ENCODE measurements around the gene DHRSX.
"Not testable (repeated sequence)": the region's sequence is repeated elsewhere in the genome, so short reads cannot be mapped to it uniquely, and the experiment has no call there.

The DHRSX gene

GRCh38 chrX:2519638-2520037 is 18.9 kb upstream of the DHRSX start:
- not testable (repeated sequence) for DNase-seq

DNA sequence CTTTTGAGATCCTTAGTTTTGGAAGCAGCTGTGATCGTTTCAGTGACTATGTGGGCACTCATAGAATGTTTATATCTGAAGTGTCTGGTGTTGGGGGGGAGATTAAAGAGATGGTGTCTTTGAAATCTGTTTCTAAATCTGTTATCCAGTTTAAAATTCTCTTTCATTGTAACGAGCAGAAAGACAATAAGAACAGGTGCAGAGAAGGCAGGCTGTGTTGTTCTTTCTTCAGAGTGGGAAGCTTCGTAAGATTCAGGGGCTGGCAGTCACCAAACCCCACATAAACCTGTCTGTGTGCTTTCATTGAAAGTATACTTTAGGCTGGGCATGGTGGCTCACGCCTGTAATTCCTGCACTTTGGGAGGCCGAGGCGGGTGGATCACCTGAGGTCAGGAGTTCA is 16.3 kb upstream of the DHRSX start:
- DNase-seq = no peak

DNA sequence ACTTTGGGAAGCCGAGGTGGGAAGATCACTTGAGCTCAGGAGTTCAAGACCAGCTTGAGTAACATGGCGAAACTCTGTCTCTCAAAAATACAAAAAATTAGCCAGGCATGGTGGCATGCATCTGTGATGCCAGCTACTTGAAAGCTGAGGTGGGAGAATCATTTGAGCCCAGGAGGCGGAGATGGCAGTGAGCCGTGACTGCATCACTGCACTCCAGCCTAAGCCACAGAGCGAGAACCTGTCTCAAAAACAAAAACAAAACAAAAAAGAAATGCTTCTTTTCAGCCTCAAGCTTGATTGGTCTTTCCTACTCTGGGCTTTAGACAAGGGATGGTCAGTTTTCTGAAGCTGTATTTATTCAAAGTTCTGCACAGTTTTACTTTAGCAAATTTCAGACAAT is 15.8 kb upstream of the DHRSX start:
- no peak for DNase-seq

- DNase-seq = no peak
Observed at GRCh38 chrX:2514131-2514530, 13.4 kb upstream of the DHRSX start.

DNA sequence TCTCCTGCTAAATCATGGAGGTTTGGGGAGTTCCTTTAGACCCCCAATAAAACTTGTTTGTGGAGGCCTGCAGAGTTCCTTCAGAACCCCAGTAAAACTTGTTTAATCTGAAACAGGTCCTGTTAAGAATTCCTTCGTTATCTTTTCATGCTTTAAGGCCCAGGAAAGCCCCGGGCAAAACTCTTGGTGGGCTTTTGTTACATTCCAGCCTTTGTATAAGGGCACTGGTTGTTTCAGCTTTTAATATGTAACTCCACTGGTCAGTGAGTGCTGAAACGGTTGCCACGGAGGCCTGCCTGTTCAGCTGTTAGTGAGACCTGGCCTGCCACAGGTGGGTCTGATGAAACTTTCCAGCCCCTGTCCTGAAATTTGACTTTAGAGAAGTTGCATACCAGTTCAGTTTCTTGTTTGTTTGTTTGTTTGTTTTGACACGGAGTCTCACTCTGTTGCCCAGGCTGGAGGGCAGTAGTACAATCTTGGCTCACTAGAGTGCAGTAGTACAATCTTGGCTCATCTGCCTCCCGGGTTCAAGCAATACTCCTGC is 12.4 kb upstream of the DHRSX start:
- no peak for DNase-seq

- DNase-seq = no peak
Observed at GRCh38 chrX:2512501-2512900, 11.7 kb upstream of the DHRSX start.

DNA sequence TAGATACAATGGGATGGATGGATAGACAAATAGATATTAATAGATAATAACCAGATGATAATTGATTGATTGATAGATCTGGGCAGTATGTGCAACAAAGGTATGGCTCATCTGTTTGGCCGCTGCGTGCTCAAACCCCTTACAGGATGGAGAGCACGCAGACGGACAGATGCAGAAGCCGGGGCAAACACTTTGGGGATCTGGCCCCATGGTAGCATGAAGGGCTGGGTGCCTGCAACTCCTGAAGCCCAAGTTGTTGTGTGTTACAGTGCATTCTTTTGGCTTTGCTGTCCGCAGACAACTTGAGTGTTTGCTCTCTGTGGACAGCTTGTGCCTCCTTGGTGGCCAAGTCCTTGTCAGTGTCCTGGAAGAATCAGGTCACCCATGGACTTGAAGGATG is 10.6 kb upstream of the DHRSX start:
- no peak for DNase-seq

- no peak for DNase-seq
Observed at GRCh38 chrX:2508648-2509335, 8.0 kb upstream of the DHRSX start.

DNA sequence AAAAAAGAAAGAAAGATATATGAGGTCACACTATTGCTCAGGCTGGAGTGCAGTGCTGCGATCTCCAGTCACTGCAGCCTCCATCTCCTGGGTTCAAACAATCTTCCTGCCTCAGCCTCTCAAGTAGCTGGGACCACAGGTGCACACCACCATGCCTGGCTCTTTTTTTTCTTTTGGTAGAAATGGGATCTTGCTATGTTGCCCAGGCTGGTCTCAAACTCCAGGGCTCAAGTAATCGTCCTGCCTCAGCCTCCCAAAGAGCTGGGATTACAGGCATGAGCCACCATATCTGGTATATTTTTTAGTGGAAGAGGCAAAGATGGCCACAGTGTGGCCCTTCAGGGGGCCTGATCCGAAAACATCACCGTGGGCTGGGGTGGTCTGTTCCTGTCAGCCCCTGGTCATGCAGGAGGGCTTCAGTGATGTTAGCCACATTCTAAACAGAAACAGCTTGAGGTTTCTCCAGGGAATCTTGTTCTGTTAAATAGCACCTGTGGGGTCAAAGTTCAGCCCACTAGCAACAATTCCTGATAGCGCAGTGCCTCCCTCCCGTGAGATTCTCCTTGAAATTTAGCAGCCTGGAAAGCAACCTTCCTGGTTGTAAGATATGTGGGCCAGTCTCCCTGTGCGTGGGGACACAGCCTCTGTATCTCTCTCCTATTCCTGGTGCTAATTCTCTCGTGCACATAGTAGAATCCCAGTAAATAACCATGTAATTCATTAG is 7.3 kb upstream of the DHRSX start:
- DNase-seq = no peak

GRCh38 chrX:2507196-2507595 is 6.4 kb upstream of the DHRSX start:
- DNase-seq = no peak

- not testable (repeated sequence) for DNase-seq
Observed at GRCh38 chrX:2505341-2505740, 4.6 kb upstream of the DHRSX start.

DNA sequence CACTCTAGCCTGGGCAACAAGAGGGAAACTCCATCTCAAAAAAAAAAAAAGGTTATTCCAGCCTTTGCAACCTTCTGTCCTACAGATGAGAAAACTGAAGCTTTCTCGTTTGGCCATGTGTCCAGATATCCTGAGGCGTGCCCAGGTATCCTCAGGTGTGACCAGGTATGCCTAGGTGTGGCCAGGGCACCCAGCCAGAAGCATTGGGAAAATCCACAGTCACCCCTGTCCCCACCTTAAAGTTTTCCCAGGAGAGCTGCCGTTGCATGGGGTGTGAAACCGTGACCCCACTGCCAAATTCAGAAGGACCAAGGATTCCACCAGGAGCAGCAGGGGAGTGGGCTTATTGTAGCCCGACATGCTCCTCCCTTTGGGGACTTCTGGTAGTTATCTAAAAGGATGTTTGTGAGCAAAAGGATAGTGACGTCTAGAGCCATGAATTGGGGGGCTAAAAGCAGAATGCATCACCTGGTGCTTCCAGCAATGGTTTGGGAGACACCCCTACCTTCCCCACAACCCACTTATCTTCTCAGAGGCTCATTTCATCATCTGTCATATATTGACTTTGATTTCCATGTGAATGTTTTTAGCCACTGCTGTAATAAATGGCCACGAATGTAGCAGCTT is 4.0 kb upstream of the DHRSX start:
- DNase-seq = no peak

DNA sequence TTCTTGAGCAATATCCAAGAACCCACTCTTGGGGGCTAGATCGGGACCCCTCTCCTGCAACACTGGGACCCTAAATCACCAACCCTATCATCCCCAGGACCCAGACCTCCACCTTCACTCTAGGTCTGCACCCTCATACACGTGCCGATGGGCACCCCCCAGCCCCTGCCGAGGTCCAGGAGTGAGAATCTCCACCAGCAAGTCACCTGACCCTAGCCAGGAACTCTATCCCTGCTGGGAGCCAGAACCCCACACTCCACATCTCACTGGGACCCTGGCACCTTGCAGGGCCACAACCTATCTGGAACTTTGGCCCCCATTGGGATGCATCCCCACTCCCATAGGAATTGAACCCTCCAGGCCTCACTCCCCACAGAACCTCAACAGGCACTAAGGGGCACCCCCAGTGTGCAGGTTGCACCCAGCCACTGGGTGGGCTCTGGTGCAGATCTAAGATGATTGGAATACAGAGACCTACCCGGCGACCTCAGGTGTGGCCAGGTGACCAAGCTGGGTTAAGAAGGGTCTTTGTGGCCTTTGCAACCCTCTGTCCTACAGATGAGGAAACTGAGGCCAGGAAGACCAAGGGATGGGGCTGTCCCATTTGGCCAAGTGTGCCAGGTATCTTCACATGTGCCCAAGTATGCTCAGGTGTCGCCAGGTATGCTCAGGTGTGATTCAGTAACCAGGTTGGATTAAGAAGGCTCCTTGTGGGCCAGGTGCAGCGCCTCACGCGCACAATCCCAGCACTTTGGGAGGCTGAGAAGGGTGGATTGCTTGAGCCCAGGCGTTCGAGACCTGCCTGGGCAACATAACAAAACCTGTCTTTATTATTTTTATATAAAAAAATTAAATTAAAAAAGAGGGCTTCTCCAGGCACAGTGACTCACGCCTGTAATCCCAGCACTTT is 3.1 kb upstream of the DHRSX start:
- no peak for DNase-seq

DNA sequence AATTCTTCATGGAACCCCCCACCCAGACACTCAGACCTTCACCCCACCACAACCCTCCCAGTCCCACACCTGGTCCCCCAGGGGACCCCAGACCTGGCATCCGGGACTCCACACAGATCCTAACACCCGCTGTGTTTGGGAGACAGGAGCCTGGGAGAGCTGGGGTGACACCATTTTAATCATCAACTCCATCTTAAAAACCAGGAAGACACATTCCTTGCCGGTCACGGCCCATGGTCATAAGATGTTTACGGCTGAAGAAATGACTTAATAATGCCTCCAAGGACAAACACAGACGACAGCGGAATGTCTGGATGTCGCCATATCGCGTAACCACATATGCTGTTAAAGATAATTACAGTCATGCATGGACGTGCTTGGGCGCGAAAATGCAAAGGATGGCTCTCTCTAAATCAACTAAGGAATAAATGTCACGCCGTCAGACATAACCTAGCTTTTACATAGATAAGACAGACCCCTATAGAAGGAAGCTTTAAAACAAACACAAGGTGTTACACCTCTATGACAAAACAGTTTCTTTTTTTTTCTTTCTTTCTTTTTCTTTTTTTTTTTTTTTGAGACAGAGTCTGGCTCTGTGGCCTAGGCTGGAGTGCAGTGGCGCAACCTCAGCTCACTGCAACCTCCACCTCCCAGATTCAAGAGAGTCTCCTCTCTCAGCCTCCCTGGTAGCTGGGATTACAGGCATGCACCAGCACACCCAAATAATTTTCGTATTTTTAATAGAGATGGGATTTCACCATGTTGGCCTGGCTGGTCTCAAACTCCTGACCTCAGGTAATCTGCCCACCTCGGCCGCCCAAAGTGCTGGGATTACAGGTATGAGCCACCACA is 2.1 kb upstream of the DHRSX start:
- DNase-seq = no peak

DNA sequence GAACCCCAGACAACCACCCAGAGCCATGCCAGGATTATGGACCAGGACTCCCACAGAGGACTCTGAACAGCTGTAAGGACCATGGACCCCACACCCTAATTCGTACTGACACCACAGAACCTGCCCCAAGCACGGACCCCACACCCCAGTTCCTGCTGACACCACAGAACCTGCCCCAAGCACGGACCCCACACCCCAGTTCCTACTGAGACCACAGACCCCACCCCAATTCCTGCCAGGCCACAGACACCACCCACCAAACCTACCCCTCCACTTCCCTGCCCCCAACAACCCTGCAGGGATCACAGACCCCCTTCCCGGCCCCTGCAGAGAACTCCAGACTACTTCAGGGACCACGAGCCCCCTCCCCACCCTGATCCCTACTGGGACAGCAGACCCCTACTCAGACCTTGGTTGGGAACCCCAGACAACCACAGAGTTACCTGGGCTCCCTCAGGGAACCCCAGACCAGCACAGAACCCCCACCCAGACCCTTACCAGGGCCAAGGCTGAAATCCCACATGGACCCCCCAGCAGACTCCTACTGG is 1.4 kb upstream of the DHRSX start:
- no peak for DNase-seq

DNA sequence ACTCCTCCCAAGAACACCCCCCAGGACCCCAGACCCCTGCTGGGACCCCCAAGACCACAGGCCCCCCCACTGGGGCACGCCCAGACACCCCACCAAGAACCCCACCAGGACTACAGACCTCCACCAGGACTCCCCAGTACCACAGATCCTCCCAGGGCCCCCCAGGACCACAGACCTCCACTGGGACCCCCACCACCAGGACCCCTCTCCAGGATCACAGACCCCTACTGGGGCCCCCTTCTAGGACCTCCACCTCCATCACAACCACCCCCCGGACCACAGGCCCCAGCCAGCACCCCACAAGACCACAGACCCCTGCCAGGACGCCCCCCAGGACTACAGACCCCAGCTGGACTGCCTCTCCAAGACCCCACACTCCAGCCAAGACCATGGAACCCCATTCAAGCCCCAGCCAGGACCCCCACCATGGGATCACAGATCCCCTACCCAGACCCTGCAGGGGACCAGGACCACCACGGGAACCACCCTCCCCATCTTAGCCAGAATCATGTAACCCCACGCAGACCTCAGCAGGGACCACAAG is 855 bp upstream of the DHRSX start:
- DNase-seq = no peak

- no peak for DNase-seq
Observed at GRCh38 chrX:2500091-2500802, 529 bp downstream of the DHRSX start.

DNA sequence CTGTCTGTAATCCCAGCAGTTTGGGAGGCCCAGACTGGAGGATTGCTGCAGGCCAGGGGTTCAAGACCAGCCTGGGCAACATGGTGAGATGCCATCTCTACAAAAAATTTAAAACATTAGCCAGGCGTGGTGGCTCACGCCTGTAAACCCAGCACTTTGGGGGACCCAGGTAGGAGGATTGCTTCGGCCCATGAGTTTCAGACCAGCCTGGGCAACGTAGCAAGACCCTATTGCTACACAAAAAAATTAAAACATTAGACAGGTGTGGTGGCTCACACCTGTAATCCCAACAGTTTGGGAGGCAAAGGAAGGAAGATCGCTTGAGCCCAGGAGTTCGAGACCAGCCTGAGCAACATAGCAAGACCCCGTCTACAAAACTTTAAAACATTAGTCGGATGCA is 1.3 kb downstream of the DHRSX start:
- no peak for DNase-seq

GRCh38 chrX:2498781-2499302 is 1.9 kb downstream of the DHRSX start:
- no peak for DNase-seq

Measured in NCI-H446 treated with DMSO at 0.1 percent for 48 hours (cell line).